Left lung (tissue), 10 donors: ENCODE measurements around the gene NT5C2. TPM values are rescaled to one million over a fixed set of nuclear protein-coding genes. Genes with fewer than 3 reads are reported as not detected.
A peak's percentile ranks its signal among the peaks of the same experiment; 100 is the strongest.

Experiments used
- ATAC-seq: fragments of 200-7000 bp; cut with Tn5 transposase; one replicate; pipeline ENCODE4 v1.9.1; 2020; ENCODE audit warnings: moderate library complexity
- DNase-seq, 4 donors: peaks; one replicate each; pipeline ENCODE4 v3.0.0-alpha.2; 2013 to 2020
- H3K27ac ChIP-seq, 2 donors: fragments of 200-600 bp; sonication (generic) in 1 of 2; one replicate each; pipeline versions ENCODE4 v1.5.0 to v1.8.0; 2020 to 2021
- H3K27me3 ChIP-seq, 2 donors: fragments of 200-600 bp; sonication (generic) in 1 of 2; one replicate each; pipeline versions ENCODE4 v1.5.0 to v1.8.0; 2020 to 2021
- H3K36me3 ChIP-seq, 2 donors: fragments of 200-600 bp; sonication (generic) in 1 of 2; one replicate each; pipeline versions ENCODE4 v1.5.0 to v1.8.0; 2020 to 2021
- H3K4me1 ChIP-seq, 2 donors: fragments of 200-600 bp; one replicate each; pipeline ENCODE4 v1.8.0; 2021
- H3K4me3 ChIP-seq, 2 donors: fragments of 200-600 bp; sonication (generic) in 1 of 2; one replicate each; pipeline versions ENCODE4 v1.5.0 to v1.8.0; 2020 to 2021; ENCODE audit warnings: mild to moderate bottlenecking in 1 of 2
- H3K9me3 ChIP-seq, 2 donors: fragments of 200-600 bp; sonication (generic) in 1 of 2; one replicate each; pipeline versions ENCODE4 v1.5.0 to v1.8.0; 2020 to 2021
- CTCF ChIP-seq, 2 donors: fragments of 200-600 bp; sonication (generic) in 1 of 2; IDR thresholded peaks; one replicate each; pipeline versions ENCODE4 v1.5.0 to v1.8.0; 2021; ENCODE audit warnings: antibody characterized with exemption in 2 of 2
- intact Hi-C, 2 donors: fragments of 100-400 bp; cut with DNase I; formaldehyde crosslinking; loops; one replicate each; pipeline versions ENCODE4 v1.11.2 to v1.14.2; 2022
- polyA plus RNA-seq, 6 donors: library from polyadenylated mRNA; unstranded; fragments of 120-200 nt; gene quantifications; one replicate each; pipeline ENCODE4 v1.2.1, GENCODE V29; 2013; ENCODE audit not compliant: insufficient read length in 6 of 6
- total RNA-seq, 2 donors: library from RNA; stranded (reverse); fragmentation: NEBNext Ultra II Directional; extraction: Animal tissue kit (Norgen Biotek cat#: 25700); gene quantifications; one replicate each; pipeline ENCODE4 v1.2.1, GENCODE V29; 2021
- donor health status: DM: no; HTN: yes; CAD: no.
- donor health status: DM: no; HTN: no; CAD: no.

NT5C2 gene
- total and polyA plus RNA-seq, 8 donors, result 95.3 to 173 (median 133) TPM

- Histone ChIP-seq H3K27me3 (no peaks in the 10 kb centered on the region), H3K27ac (no peak overlapping the region), H3K4me3 (no peak overlapping the region), H3K36me3 (no peaks in the 10 kb centered on the region), H3K4me1 (peaks cover 5 to 32% of the 10 kb centered on the region in 2 donors), H3K9me3 (no peaks in the 10 kb centered on the region)
- TF ChIP-seq CTCF (IDR thresholded peaks at IDR 0.05), result no peak
- intact Hi-C loops, result no loop called here
- no peak for DNase-seq
- ATAC-seq, result no peak
Observed at GRCh38 chr10:103120546-103120945, 72.5 kb downstream of the NT5C2 start.

DNA sequence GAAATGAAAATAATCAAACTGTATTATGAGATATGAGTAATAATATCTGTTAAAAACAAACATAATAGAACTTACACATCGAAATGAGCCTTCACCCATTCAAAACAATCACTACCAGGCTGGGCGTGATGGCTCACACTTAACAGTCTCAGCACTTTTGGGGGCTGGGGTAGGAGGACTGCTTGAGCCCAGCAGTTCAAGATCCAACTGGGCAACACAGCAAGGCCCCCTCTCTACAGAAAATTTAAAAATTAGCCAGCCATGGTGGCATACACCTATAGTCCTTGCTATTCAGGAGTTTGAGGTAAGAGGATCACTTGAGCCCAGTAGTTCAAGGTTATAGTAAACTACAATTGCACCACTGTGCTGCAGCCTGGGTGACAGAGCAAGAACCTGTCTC, 75.8 kb downstream of the NT5C2 start:
- H3K27me3 ChIP-seq, result no peaks in the 10 kb centered on the region
- ATAC-seq (no peak), DNase-seq (no peak)
- H3K27ac ChIP-seq, result no peak overlapping the region
- no peaks in the 10 kb centered on the region for H3K9me3 ChIP-seq
- intact Hi-C loops, result loop anchor here in 1 of 2 donors (10.0 kb wide), 1 partner anchor 128 kb away; the partner anchor contains the start of gene RPEL1
- TF ChIP-seq CTCF (IDR thresholded peaks at IDR 0.05), result no peak
- H3K4me1 ChIP-seq, result peaks cover 5 to 13% of the 10 kb centered on the region in 2 donors
- no peaks in the 10 kb centered on the region for H3K36me3 ChIP-seq
- no peak overlapping the region for H3K4me3 ChIP-seq

DNA sequence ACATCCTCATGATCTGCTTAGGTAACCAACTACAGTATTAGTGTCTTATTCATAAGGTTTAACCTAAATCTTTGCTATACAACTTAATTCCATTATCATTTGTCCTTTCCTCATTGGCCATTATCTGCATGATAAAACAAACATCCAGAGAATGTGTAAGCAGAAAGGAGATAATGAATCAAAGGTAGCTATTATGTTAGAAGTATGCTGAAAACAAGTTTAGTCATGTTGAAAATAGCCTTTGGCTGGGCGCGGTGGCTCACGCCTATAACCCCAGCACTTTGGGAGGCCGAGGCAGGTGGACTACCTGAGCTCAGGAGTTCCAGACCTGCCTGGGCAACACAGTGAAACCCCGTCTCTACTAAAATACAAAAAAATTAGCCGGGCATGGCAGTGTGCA, 78.2 kb downstream of the NT5C2 start:
- peaks cover 17 to 26% of the 10 kb centered on the region in 2 donors for H3K4me1 ChIP-seq
- H3K4me3 ChIP-seq, result no peak overlapping the region
- no peak for DNase-seq
- no peaks in the 10 kb centered on the region for H3K36me3 ChIP-seq
- no peak overlapping the region for H3K27ac ChIP-seq
- no peaks in the 10 kb centered on the region for H3K9me3 ChIP-seq
- intact Hi-C loops, result loop anchor here in 1 of 2 donors (10.0 kb wide), 1 partner anchor 130 kb away; the partner anchor contains the start of gene RPEL1
- no peak for ATAC-seq
- H3K27me3 ChIP-seq, result no peaks in the 10 kb centered on the region
- no peak for TF ChIP-seq CTCF (IDR thresholded peaks at IDR 0.05)

- DNase-seq (no peak), ATAC-seq (no peak)
- H3K36me3 ChIP-seq, result peaks cover 0 to 8% of the 10 kb centered on the region in 2 donors
- peaks cover 17 to 31% of the 10 kb centered on the region in 2 donors for H3K4me1 ChIP-seq
- no peaks in the 10 kb centered on the region for H3K27me3 ChIP-seq
- TF ChIP-seq CTCF (IDR thresholded peaks at IDR 0.05), result no peak
- intact Hi-C loops, result loop anchor here in 1 of 2 donors (10.0 kb wide), 1 partner anchor 133 kb away; the partner anchor contains the start of gene RPEL1
- no peaks in the 10 kb centered on the region for H3K9me3 ChIP-seq
- H3K27ac ChIP-seq, result peak overlapping the region; percentile 2 to 8
- H3K4me3 ChIP-seq, result no peak overlapping the region
Observed at GRCh38 chr10:103111918-103112877, 80.9 kb downstream of the NT5C2 start.
